Muscle layer of colon (tissue), 2 donors: Measurements from ENCODE around the gene DHRS7.

Source experiments
- H3K27ac ChIP-seq: one replicate; pipeline ENCODE4 v1.7.0; 2013; ENCODE audit warnings: low read depth, mild to moderate bottlenecking, low read length, moderate library complexity
- H3K27me3 ChIP-seq, 2 donors: one replicate each; pipeline ENCODE4 v1.7.0; 2013; ENCODE audit warnings: low read length in 2 of 2, mild to moderate bottlenecking in 2 of 2; ENCODE audit not compliant: insufficient read depth in 2 of 2, control insufficient read depth in 1 of 2
- H3K36me3 ChIP-seq: one replicate; pipeline ENCODE4 v1.7.0; 2013; ENCODE audit warnings: mild to moderate bottlenecking, low read length; ENCODE audit not compliant: insufficient read depth
- H3K4me1 ChIP-seq: one replicate; pipeline ENCODE4 v1.7.0; 2013; ENCODE audit warnings: mild to moderate bottlenecking, low read length; ENCODE audit not compliant: insufficient read depth
- H3K4me3 ChIP-seq, 2 donors: one replicate each; pipeline ENCODE4 v1.7.0; 2013; ENCODE audit warnings: low read length in 2 of 2, low read depth in 1 of 2, mild to moderate bottlenecking in 1 of 2, moderate library complexity in 1 of 2
- H3K9ac ChIP-seq: one replicate; pipeline ENCODE4 v1.7.0; 2013; ENCODE audit warnings: low read length
- H3K9me3 ChIP-seq: one replicate; pipeline ENCODE4 v1.7.0; 2013; ENCODE audit warnings: mild to moderate bottlenecking, low read length
- donor health status: abdominal sarcoma.
- donor health status: Adenocarcinoma of cecum.

The DHRS7 gene

DNA sequence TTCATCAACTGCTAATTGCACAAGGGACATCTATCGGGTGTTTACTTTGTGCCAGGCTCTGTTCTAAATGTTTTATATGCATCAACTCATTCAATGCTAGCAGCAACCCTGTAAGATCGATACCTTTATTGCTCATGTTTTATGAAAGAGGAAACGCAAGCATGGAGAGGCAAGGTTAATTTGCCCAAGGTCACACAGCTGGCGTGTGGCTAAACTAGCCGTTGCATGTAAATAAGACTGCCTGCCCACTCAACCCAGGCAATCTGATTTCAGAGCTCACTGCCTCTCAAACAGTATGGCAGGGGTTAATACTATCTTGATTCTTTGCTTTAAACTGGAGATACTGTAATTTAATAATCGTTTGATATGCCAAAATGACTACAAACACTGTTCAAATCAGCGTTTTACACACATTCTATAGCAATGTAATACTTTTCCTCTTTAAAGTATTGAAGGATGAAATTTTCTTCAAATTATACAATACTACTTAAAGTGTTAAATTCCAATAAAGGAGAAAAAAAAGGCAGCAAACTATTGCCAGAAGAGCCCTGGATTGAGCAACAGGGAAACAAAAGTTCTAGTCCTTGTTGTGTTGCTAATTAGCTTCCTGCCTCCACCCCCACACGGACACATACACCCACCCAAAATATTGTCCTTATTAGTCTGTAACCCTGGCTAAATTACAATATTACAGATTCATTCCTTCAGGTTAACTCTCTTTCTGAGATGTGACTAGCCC is 39.1 kb upstream of the DHRS7 start:
- Histone ChIP-seq H3K4me1 (no peaks in the 10 kb centered on the region), H3K9me3 (no peaks in the 10 kb centered on the region), H3K4me3 (no peak overlapping the region), H3K27ac (no peak overlapping the region), H3K36me3 (no peaks in the 10 kb centered on the region), H3K27me3 (no peaks in the 10 kb centered on the region), H3K9ac (no peak overlapping the region)

DNA sequence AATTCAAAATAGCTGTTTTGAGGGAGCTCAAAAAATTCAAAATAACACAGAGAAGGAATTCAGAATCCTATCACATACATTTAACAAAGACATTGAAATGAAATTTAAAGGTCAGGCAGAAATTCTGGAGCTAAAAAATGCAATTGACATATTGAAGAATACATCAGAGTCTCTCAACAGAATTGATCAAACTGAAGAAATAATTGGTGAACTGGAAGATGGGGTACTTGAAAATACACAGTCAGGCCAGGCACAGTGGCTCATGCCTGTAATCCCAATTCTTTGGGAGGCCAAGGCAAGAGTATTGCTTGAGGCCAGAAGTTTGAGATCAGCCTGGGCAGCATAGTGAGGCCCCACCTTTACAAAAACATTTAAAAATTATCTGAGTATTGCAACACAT is 34.1 kb upstream of the DHRS7 start:
- H3K9me3 ChIP-seq = no peaks in the 10 kb centered on the region
- H3K36me3 ChIP-seq = no peaks in the 10 kb centered on the region
- no peaks in the 10 kb centered on the region for H3K27me3 ChIP-seq
- no peak overlapping the region for H3K4me3 ChIP-seq
- no peak overlapping the region for H3K27ac ChIP-seq
- H3K4me1 ChIP-seq = no peaks in the 10 kb centered on the region
- H3K9ac ChIP-seq = no peak overlapping the region

- Histone ChIP-seq H3K9me3 (no peaks in the 10 kb centered on the region), H3K36me3 (no peaks in the 10 kb centered on the region), H3K27ac (no peak overlapping the region), H3K4me1 (no peaks in the 10 kb centered on the region), H3K27me3 (no peaks in the 10 kb centered on the region), H3K9ac (no peak overlapping the region), H3K4me3 (no peak overlapping the region)
These were observed 32.6 kb upstream of the DHRS7 start for GRCh38 chr14:60197629-60198303.

DNA sequence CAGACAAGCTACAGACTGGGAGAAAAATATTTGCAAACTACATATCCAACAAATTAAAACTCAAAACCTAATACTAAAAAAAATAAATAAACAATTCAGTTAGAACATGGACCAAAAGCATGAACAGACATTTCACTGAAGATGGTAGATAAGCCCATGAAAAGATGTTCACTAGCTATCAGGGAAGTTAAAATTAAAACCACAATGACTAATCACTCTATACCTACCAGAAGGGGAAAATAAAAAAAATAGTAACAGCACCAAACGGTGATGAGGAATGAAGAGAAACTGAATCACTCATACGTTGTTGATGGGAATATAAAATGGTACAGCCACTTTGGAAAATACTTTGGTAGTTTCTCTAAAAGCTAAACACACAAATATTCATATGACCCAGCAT is 31.1 kb upstream of the DHRS7 start:
- Histone ChIP-seq H3K27me3 (no peaks in the 10 kb centered on the region), H3K9me3 (no peaks in the 10 kb centered on the region), H3K4me3 (no peak overlapping the region), H3K27ac (no peak overlapping the region), H3K36me3 (no peaks in the 10 kb centered on the region), H3K4me1 (no peaks in the 10 kb centered on the region), H3K9ac (no peak overlapping the region)

- Histone ChIP-seq H3K27ac (no peak overlapping the region), H3K4me1 (peaks cover 5% of the 10 kb centered on the region), H3K27me3 (no peaks in the 10 kb centered on the region), H3K36me3 (no peaks in the 10 kb centered on the region), H3K4me3 (no peak overlapping the region), H3K9ac (no peak overlapping the region), H3K9me3 (no peaks in the 10 kb centered on the region)
These were observed 30.1 kb upstream of the DHRS7 start for GRCh38 chr14:60195179-60195810.

DNA sequence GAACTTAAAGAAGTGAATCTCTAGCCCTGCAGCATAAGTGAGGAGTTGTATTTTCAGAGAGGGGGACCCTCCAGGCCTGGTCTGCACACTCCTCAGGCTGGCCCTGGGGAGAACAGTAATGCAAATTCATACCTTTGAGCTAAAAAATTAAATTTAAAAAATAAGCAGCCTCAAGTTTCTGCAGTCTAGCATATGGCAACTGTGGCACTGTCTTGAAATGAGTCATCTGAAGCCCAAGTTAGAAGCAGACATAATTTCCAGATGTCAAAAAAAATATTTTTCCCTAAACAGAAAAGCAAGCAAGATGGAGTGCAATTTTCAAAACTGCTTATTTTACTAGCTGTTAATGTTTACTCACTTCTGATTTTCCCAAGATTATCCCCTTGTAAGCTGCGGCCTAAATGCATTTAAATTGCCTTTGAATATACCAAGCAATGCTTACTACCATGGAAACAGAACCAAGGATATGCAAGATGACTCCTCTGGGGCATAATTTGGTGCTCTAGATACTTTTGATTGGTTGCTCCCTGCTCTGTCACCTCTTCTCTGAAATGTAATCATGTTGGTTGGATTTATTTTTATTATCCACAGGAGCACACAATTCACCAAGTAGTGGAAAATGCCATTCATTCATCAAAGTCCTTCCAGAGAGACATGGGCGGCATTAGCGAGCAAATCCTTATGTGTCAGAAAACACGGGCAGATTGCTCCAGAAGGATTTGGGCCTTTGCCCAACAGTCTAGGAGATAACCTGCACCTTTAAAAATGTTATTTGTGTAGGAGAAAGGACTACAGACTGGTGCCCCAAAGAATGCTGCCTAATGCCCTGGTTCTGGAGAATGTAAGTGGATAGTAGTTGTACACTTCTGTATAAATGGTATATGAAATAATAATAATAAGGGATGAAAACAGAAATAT is 25.0 kb upstream of the DHRS7 start:
- Histone ChIP-seq H3K27ac (no peak overlapping the region), H3K36me3 (no peaks in the 10 kb centered on the region), H3K4me1 (peaks cover 12% of the 10 kb centered on the region), H3K9ac (no peak overlapping the region), H3K4me3 (no peak overlapping the region), H3K27me3 (no peaks in the 10 kb centered on the region), H3K9me3 (no peaks in the 10 kb centered on the region)

DNA sequence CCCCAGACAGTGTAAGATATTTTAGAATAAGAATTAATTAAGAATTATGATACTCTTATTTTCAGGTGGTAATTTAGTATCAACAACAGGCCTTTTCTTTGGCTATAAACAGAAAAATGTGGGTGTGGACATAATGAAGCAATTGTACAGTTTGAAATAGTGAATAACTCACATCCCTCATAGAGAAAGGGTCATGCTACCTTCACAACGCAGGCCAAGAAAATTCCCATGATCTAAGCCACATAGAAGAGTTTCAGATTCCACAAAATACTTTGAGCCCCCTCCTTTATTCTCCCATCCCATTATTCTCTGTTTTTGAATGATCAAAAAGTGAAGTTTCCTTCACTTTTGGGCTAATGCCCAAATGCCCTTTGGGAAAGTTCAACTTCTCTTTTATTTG is 23.5 kb upstream of the DHRS7 start:
- H3K36me3 ChIP-seq = no peaks in the 10 kb centered on the region
- no peak overlapping the region for H3K27ac ChIP-seq
- no peaks in the 10 kb centered on the region for H3K9me3 ChIP-seq
- no peaks in the 10 kb centered on the region for H3K27me3 ChIP-seq
- H3K9ac ChIP-seq = no peak overlapping the region
- no peak overlapping the region for H3K4me3 ChIP-seq
- peaks cover 16% of the 10 kb centered on the region for H3K4me1 ChIP-seq

- H3K27me3 ChIP-seq = no peaks in the 10 kb centered on the region
- H3K9me3 ChIP-seq = no peaks in the 10 kb centered on the region
- peaks cover 18% of the 10 kb centered on the region for H3K4me1 ChIP-seq
- no peak overlapping the region for H3K27ac ChIP-seq
- no peak overlapping the region for H3K4me3 ChIP-seq
- H3K9ac ChIP-seq = no peak overlapping the region
- H3K36me3 ChIP-seq = no peaks in the 10 kb centered on the region
These were observed 22.9 kb upstream of the DHRS7 start for GRCh38 chr14:60188115-60188514.

- Histone ChIP-seq H3K9me3 (no peaks in the 10 kb centered on the region), H3K4me3 (no peak overlapping the region), H3K4me1 (peaks cover 14% of the 10 kb centered on the region), H3K27me3 (no peaks in the 10 kb centered on the region), H3K9ac (no peak overlapping the region), H3K27ac (no peak overlapping the region), H3K36me3 (no peaks in the 10 kb centered on the region)
These were observed 19.8 kb upstream of the DHRS7 start for GRCh38 chr14:60184905-60185555.

- Histone ChIP-seq H3K9me3 (no peaks in the 10 kb centered on the region), H3K27ac (peak overlapping the region; percentile 81), H3K9ac (no peak overlapping the region), H3K4me3 (peak overlapping the region; percentile 54 to 56), H3K27me3 (no peaks in the 10 kb centered on the region), H3K36me3 (no peaks in the 10 kb centered on the region), H3K4me1 (peaks cover 12% of the 10 kb centered on the region)
These were observed 19.1 kb upstream of the DHRS7 start for GRCh38 chr14:60184146-60184904.
